Muscle layer of colon (tissue), 2 donors: Measurements from ENCODE around the gene PRRT3.

Source experiments
- H3K27ac ChIP-seq: one replicate; pipeline ENCODE4 v1.7.0; 2013; ENCODE audit warnings: low read depth, mild to moderate bottlenecking, low read length, moderate library complexity
- H3K27me3 ChIP-seq, 2 donors: one replicate each; pipeline ENCODE4 v1.7.0; 2013; ENCODE audit warnings: low read length in 2 of 2, mild to moderate bottlenecking in 2 of 2; ENCODE audit not compliant: insufficient read depth in 2 of 2, control insufficient read depth in 1 of 2
- H3K36me3 ChIP-seq: one replicate; pipeline ENCODE4 v1.7.0; 2013; ENCODE audit warnings: mild to moderate bottlenecking, low read length; ENCODE audit not compliant: insufficient read depth
- H3K4me1 ChIP-seq: one replicate; pipeline ENCODE4 v1.7.0; 2013; ENCODE audit warnings: mild to moderate bottlenecking, low read length; ENCODE audit not compliant: insufficient read depth
- H3K4me3 ChIP-seq, 2 donors: one replicate each; pipeline ENCODE4 v1.7.0; 2013; ENCODE audit warnings: low read length in 2 of 2, low read depth in 1 of 2, mild to moderate bottlenecking in 1 of 2, moderate library complexity in 1 of 2
- H3K9ac ChIP-seq: one replicate; pipeline ENCODE4 v1.7.0; 2013; ENCODE audit warnings: low read length
- H3K9me3 ChIP-seq: one replicate; pipeline ENCODE4 v1.7.0; 2013; ENCODE audit warnings: mild to moderate bottlenecking, low read length
- donor health status: abdominal sarcoma.
- donor health status: Adenocarcinoma of cecum.

Gene PRRT3

DNA sequence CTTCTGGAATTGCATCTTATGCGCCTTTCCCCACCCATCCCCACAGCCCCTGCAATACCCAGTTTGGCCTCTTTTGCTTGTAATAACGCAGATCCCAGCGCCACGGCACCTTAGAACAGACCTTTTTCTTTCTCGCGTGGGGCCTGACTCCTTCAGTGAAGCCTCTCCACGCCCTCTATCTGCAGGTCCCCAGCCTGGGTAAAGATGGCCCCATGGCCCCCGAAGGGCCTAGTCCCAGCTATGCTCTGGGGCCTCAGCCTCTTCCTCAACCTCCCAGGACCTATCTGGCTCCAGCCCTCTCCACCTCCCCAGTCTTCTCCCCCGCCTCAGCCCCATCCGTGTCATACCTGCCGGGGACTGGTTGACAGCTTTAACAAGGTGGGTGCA is 18.0 kb downstream of the PRRT3 start:
- Histone ChIP-seq H3K36me3 (peaks cover 38% of the 10 kb centered on the region), H3K4me1 (peaks cover 17% of the 10 kb centered on the region)

DNA sequence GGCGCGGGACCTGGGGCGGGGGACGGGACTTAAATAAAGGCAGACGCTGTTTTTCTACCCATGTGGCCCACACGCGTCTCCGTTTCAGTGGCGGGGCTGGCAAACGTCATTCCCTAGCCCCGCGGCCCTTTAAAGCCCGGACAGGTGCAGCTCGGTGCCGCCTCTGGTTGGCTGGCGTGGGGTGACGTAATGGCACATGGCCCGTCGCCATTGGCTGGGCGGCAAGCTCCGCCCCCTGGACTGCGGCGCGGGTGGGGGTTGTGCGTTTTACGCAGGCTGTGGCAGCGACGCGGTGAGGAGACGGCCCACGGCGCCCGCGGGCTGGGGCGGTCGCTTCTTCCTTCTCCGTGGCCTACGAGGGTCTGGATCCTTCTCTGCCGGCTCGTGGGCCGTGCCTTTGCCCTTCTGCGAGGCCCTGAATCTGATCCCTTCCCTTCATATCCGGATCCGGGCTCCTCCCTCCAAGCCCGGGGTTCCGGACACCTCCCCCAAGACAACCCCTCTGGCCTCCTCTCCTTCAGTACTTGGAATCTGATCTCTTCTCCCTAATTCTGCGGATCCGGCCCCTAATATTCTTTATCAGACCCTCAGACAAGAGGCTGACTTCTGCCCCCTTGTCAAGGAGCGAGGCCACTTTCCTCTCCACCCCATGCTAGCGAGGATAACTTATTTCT is 18.5 kb downstream of the PRRT3 start, which contains the start of gene CRELD1:
Gene CRELD1 (plus strand): TSS at position 274 of the 674 bp plus-strand sequence. CDS start 605 bp downstream, outside the sequence.
- peak within 1 kb of the TSS; percentile 95 for H3K27ac ChIP-seq
- peaks cover 17% of the 10 kb centered on the region for H3K4me1 ChIP-seq
- H3K36me3 ChIP-seq, result peaks cover 40% of the 10 kb centered on the region
- peak within 1 kb of the TSS; percentile 78 for H3K9ac ChIP-seq
- peak within 1 kb of the TSS; percentile 89 to 94 for H3K4me3 ChIP-seq
- H3K27me3 ChIP-seq, result no peaks in the 10 kb centered on the region
- H3K9me3 ChIP-seq, result no peaks in the 10 kb centered on the region

More for the DNA sequence above, 18.0 kb downstream of the PRRT3 start:
- Histone ChIP-seq H3K27ac (peak overlapping the region; percentile 95), H3K4me3 (peak overlapping the region; percentile 89 to 94), H3K9ac (peak overlapping the region; percentile 78), H3K9me3 (no peaks in the 10 kb centered on the region), H3K27me3 (no peaks in the 10 kb centered on the region)

DNA sequence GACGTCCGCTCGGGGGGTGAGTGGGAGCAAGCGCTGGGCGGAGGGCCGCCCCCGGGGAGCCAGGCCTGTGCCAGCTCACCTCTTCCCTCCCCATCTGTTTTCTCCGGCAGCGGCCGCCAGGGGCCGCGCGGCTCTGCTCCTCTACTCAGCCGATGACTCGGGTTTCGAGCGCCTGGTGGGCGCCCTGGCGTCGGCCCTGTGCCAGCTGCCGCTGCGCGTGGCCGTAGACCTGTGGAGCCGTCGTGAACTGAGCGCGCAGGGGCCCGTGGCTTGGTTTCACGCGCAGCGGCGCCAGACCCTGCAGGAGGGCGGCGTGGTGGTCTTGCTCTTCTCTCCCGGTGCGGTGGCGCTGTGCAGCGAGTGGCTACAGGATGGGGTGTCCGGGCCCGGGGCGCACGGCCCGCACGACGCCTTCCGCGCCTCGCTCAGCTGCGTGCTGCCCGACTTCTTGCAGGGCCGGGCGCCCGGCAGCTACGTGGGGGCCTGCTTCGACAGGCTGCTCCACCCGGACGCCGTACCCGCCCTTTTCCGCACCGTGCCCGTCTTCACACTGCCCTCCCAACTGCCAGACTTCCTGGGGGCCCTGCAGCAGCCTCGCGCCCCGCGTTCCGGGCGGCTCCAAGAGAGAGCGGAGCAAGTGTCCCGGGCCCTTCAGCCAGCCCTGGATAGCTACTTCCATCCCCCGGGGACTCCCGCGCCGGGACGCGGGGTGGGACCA is 19.2 kb downstream of the PRRT3 start:
- Histone ChIP-seq H3K9me3 (no peaks in the 10 kb centered on the region), H3K9ac (no peak overlapping the region), H3K4me1 (peaks cover 17% of the 10 kb centered on the region), H3K27me3 (no peaks in the 10 kb centered on the region), H3K36me3 (peaks cover 38% of the 10 kb centered on the region), H3K27ac (peak overlapping the region; percentile 95), H3K4me3 (peak overlapping the region; percentile 89 to 94)

DNA sequence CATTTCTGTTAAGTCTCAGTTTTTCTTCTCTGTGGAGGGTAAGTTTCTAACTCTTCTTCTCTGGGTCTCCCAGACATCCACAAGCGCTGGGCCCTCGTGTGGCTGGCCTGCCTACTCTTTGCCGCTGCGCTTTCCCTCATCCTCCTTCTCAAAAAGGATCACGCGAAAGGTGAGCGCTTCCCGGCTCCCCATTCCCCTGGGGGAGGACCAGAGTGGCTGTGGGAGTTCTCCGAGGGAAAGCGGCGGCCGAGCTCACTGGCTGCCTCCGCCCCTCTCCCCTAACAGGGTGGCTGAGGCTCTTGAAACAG is 19.7 kb downstream of the PRRT3 start:
- no peaks in the 10 kb centered on the region for H3K9me3 ChIP-seq
- H3K27me3 ChIP-seq, result no peaks in the 10 kb centered on the region
- peaks cover 17% of the 10 kb centered on the region for H3K4me1 ChIP-seq
- peak overlapping the region; percentile 89 to 94 for H3K4me3 ChIP-seq
- H3K36me3 ChIP-seq, result peaks cover 33% of the 10 kb centered on the region
- no peak overlapping the region for H3K9ac ChIP-seq
- H3K27ac ChIP-seq, result peak overlapping the region; percentile 95

DNA sequence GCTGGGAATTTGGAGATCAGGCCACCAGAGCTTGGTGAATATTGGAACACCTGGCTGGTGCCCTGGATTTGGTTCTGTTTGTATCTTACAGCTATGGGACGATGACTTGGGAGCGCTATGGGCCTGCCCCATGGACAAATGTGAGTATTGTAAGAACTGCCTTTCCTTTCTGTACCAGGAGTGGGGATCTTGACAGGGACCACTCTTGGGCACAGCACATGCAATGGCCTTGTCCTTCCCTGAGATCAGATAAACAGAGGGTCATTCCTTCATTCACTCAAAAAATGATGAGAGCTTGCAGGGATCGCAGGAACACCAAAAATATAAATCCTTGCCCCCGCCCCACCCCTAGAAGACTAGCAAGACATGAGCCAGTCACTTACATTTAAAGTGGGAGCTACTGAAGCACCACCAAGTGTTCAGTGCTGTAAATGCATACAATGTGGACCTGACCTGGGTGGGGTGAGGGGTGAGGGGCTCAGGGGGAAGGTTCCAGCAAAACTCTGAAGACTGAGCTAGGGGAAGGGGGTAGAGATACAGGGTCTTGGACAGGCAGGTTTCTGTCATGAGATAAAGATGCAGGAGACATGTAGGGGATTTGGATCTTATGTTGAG is 21.3 kb downstream of the PRRT3 start:
- Histone ChIP-seq H3K4me3 (no peak overlapping the region), H3K36me3 (peaks cover 25% of the 10 kb centered on the region), H3K27ac (no peak overlapping the region), H3K9ac (no peak overlapping the region), H3K27me3 (no peaks in the 10 kb centered on the region), H3K9me3 (no peaks in the 10 kb centered on the region), H3K4me1 (peaks cover 17% of the 10 kb centered on the region)

DNA sequence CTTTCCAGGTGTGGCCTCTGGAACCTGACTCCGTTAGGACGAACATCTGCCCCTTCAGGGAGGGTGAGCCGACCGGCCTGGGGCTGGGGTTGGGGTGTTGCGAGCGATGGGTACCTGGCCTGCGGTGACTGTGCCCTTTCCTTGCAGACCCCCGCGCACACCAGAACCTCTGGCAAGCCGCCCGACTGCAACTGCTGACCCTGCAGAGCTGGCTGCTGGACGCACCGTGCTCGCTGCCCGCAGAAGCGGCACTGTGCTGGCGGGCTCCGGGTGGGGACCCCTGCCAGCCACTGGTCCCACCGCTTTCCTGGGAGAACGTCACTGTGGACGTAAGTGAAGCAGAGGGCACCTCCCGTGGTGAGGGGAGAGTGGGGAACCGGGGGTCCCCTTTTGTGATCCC is 24.1 kb downstream of the PRRT3 start:
- no peak overlapping the region for H3K4me3 ChIP-seq
- no peaks in the 10 kb centered on the region for H3K27me3 ChIP-seq
- no peak overlapping the region for H3K27ac ChIP-seq
- no peaks in the 10 kb centered on the region for H3K9me3 ChIP-seq
- peaks cover 26% of the 10 kb centered on the region for H3K36me3 ChIP-seq
- H3K9ac ChIP-seq, result no peak overlapping the region
- H3K4me1 ChIP-seq, result no peaks in the 10 kb centered on the region

DNA sequence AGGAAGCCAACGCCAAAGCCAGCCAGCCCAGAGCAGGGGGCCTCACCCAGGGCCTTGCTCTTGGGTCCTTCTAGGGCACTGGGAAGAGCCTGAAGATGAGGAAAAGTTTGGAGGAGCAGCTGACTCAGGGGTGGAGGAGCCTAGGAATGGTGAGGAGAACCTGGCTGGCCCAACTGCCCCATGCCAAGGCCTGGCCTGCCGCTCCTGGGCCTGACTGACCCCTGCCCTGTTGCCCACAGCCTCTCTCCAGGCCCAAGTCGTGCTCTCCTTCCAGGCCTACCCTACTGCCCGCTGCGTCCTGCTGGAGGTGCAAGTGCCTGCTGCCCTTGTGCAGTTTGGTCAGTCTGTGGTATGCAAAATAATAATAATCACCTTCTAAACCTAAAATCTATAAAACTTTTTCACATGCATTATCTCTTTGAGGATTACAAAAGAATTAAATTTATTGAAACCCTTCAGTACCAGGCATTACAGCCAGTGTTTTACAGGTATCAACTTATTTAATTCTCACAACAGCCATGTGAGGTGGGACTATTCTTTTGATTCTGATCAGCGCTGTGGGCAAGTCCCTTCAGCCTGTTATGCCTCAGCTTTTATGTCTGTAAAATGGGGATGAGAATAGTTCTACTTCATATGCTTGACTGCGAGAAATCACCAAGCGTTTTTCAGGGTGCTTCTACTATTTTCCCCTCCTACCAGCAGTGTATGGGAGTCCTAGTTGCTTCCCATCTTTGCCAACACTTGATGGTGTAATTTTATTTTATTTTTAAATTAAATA is 33.8 kb downstream of the PRRT3 start:
- peak overlapping the region; percentile 89 for H3K9ac ChIP-seq
- H3K27me3 ChIP-seq, result no peaks in the 10 kb centered on the region
- H3K4me1 ChIP-seq, result peaks cover 31% of the 10 kb centered on the region
- H3K27ac ChIP-seq, result peak overlapping the region; percentile 94
- H3K9me3 ChIP-seq, result no peaks in the 10 kb centered on the region
- H3K36me3 ChIP-seq, result peaks cover 2% of the 10 kb centered on the region
- H3K4me3 ChIP-seq, result peak overlapping the region in 1 of 2 donors; percentile 92

DNA sequence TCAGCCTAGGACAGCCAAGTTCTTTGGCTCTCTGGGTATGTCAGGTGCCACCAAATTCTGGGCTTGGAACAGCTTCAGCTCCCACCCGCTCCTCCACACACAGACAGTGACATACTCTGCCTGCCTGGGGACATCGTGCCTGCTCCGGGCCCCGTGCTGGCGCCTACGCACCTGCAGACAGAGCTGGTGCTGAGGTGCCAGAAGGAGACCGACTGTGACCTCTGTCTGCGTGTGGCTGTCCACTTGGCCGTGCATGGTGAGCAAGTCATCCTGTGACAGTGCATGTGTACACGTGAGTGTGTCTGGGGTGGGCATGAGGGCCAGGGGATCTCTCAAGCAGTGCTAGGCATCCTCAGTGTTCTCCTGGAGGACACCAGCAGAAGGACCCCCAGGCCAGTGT is 34.4 kb downstream of the PRRT3 start:
- H3K27ac ChIP-seq, result peak overlapping the region; percentile 94
- H3K9ac ChIP-seq, result peak overlapping the region; percentile 89
- H3K4me3 ChIP-seq, result peak overlapping the region in 1 of 2 donors; percentile 92
- H3K4me1 ChIP-seq, result peaks cover 32% of the 10 kb centered on the region
- H3K9me3 ChIP-seq, result no peaks in the 10 kb centered on the region
- H3K27me3 ChIP-seq, result no peaks in the 10 kb centered on the region
- H3K36me3 ChIP-seq, result no peaks in the 10 kb centered on the region

DNA sequence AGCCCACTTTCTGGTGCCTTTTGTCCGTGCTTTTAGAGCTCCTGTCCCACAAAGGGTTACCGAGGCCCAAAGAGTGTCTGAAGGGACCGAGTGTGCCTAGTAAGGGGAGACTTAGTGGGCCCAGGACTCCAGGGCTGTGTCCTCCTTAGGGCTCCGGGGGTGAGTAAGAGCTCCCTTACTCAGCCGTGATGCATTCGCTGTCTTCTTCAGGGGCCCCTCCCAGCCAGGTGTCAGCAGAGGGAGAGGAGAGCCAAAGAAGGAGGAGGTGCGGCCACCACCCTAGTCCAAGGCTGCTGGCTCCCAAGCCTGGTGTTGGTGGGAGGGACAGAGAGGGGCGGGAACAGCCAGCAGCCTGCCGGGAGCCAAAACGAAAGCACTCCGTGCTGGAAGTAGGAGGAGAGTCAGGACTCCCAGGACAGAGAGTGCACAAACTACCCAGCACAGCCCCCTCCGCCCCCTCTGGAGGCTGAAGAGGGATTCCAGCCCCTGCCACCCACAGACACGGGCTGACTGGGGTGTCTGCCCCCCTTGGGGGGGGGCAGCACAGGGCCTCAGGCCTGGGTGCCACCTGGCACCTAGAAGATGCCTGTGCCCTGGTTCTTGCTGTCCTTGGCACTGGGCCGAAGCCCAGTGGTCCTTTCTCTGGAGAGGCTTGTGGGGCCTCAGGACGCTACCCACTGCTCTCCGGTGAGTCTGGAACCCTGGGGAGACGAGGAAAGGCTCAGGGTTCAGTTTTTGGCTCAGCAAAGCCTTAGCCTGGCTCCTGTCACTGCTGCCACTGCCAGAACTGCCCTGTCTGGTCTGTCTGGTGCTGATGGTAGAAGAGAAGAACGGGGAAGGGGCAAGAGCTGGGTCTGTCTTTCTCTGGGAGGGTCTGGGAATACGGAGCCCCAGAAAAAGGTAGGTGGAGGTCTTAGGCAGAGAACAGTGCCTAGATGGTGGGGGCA is 35.2 kb downstream of the PRRT3 start, which contains the start of gene IL17RC:
Gene IL17RC (plus strand): TSS at position 365 of the 947 bp plus-strand sequence. CDS start 218 bp downstream, at position 583.
- Histone ChIP-seq H3K36me3 (no peaks in the 10 kb centered on the region), H3K27me3 (no peaks in the 10 kb centered on the region), H3K4me3 (peak within 1 kb of the TSS; percentile 66 to 92), H3K27ac (peak within 1 kb of the TSS; percentile 94), H3K9me3 (no peaks in the 10 kb centered on the region), H3K4me1 (peaks cover 32% of the 10 kb centered on the region), H3K9ac (peak within 1 kb of the TSS; percentile 89)

DNA sequence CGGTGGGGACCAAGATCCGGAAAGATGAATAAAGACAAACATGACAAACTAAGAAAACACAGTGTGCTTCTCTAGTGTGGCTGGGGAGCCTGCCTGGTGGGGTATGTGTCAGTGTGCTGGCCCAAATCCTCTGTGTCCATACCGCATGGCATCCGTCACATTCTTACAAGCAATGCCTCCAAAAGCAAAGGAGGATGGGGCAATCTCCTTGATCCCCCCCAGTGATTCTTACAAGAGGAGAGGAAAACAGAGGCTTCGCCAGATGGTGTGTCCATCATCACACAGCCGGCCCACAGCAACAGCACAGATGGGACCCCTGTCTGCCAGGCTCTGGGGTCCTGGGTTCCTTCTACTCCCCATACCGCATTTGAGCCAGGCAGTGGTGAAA is 35.9 kb downstream of the PRRT3 start:
- H3K27me3 ChIP-seq, result no peaks in the 10 kb centered on the region
- peak overlapping the region; percentile 94 for H3K27ac ChIP-seq
- no peaks in the 10 kb centered on the region for H3K9me3 ChIP-seq
- H3K36me3 ChIP-seq, result no peaks in the 10 kb centered on the region
- H3K4me3 ChIP-seq, result peak overlapping the region; percentile 41 to 92
- H3K4me1 ChIP-seq, result peaks cover 32% of the 10 kb centered on the region
- peak overlapping the region; percentile 89 for H3K9ac ChIP-seq
